K562 (cell line): Measurements from ENCODE around the gene RPS8. TPM values are rescaled to one million over a fixed set of nuclear protein-coding genes. Genes with fewer than 3 reads are reported as not detected.
A peak's percentile ranks its signal among the peaks of the same experiment; 100 is the strongest.

ENCODE experiments used
- ATAC-seq: fragments of 200-7000 bp; cut with Tn5 transposase; 3 replicates; pipeline ENCODE4 v1.9.1; 2020; ENCODE audit warnings: moderate library complexity
- BruUV-seq: library from RNA; stranded (reverse); fragments of 400-500 nt; replicated peaks from 2 replicates; lab custom pipeline; 2021; lab: Mats Ljungman, UMichigan
- CTCF ChIA-PET: fragments of 300-600 bp; formaldehyde crosslinking; extraction: SDS; loops from one replicate; lab custom pipeline; 2021; ENCODE audit warnings: low intra/inter-chr PET ratio; lab: Yijun Ruan, JAX
- POLR2A ChIA-PET: fragments of 300-600, 350-650 bp; sonication (Branson Sonifier 250); formaldehyde crosslinking; extraction: SDS; loops from one replicate; lab custom pipeline; 2021; ENCODE audit warnings: antibody characterized with exemption, inconsistent platforms; lab: Yijun Ruan, JAX
- DNase-seq, 4 experiments: peaks; one replicate each; pipeline versions ENCODE4 v3.0.0 to v3.0.0-alpha.2; 2011 to 2018; ENCODE audit warnings: low spot score in 3 of 4, mixed read lengths in 3 of 4; ENCODE audit errors: extremely low read depth in 1 of 4
- FAIRE-seq: peaks from 2 replicates; lab custom pipeline; 2011; peaks lifted over from hg19 to GRCh38; lab: Jason Lieb, UNC
- H2AFZ ChIP-seq: 2 replicates; pipeline ENCODE4 v1.6.0; 2011; ENCODE audit warnings: low read depth, low read length, control low read depth, inconsistent platforms
- H3K27ac ChIP-seq: fragments of 200-600 bp; 3 replicates; pipeline ENCODE4 v1.8.0; 2011; ENCODE audit warnings: low read depth, mild to moderate bottlenecking, control low read depth, inconsistent platforms, low read length, moderate library complexity, mixed read lengths; ENCODE audit errors: extremely low read depth
- H3K27me3 ChIP-seq, 2 experiments: fragments of 300-600 bp in 1 of 2; 2 replicates in 1 of 2; 3 replicates in 1 of 2; pipeline versions ENCODE4 v1.6.0 to v1.8.0; 2011; ENCODE audit warnings: inconsistent platforms in 2 of 2, low read length in 2 of 2, mild to moderate bottlenecking in 1 of 2, mixed read lengths in 1 of 2, moderate library complexity in 1 of 2; ENCODE audit not compliant: control insufficient read depth in 2 of 2, insufficient read depth in 2 of 2
- H3K36me3 ChIP-seq: fragments of 300-600 bp; 3 replicates; pipeline ENCODE4 v1.8.0; 2011; ENCODE audit warnings: mild to moderate bottlenecking, low read length, inconsistent platforms; ENCODE audit not compliant: control insufficient read depth, insufficient read depth
- H3K4me1 ChIP-seq, 2 experiments: fragments of 200-600 bp in 1 of 2; replicated peaks in 1 of 2; 2 replicates in 1 of 2; 3 replicates in 1 of 2; pipeline versions ENCODE4 v1.5.1 to v1.8.0; 2011; ENCODE audit warnings: inconsistent platforms in 2 of 2, low read length in 2 of 2, mild to moderate bottlenecking in 1 of 2, mixed read lengths in 1 of 2, moderate library complexity in 1 of 2; ENCODE audit not compliant: control insufficient read depth in 2 of 2, insufficient read depth in 2 of 2
- H3K4me2 ChIP-seq: 2 replicates; pipeline ENCODE4 v1.6.1; 2011; ENCODE audit warnings: low read length, control low read depth, inconsistent platforms, mixed read lengths; ENCODE audit not compliant: insufficient read depth
- H3K4me3 ChIP-seq: fragments of 200-600 bp; sonication (generic), shearing (Covaris generic); 2 replicates; pipeline ENCODE4 v1.5.1; 2016; ENCODE audit warnings: control low read depth, inconsistent platforms
- H3K79me2 ChIP-seq: fragments of 200-600 bp; 3 replicates; pipeline ENCODE4 v1.8.0; 2011; ENCODE audit warnings: low read length, inconsistent platforms; ENCODE audit not compliant: control insufficient read depth, insufficient read depth
- H3K9ac ChIP-seq, 2 experiments: 2 replicates each; pipeline versions ENCODE4 v1.6.0 to v1.6.1; 2011; ENCODE audit warnings: low read depth in 2 of 2, low read length in 2 of 2, control low read depth in 1 of 2, inconsistent platforms in 1 of 2, mild to moderate bottlenecking in 1 of 2, mixed read lengths in 1 of 2; ENCODE audit not compliant: insufficient read depth in 1 of 2
- H3K9me1 ChIP-seq: one replicate; pipeline ENCODE4 v1.6.0; 2011; ENCODE audit warnings: inconsistent platforms, mild to moderate bottlenecking, low read length, moderate library complexity; ENCODE audit not compliant: control insufficient read depth, insufficient read depth
- H3K9me3 ChIP-seq: replicated peaks from 2 replicates; pipeline ENCODE4 v1.5.1; 2011; ENCODE audit warnings: low read depth, low read length, inconsistent platforms; ENCODE audit not compliant: control insufficient read depth, insufficient read depth
- H4K20me1 ChIP-seq: replicated peaks from 2 replicates; pipeline ENCODE4 v1.6.1; 2011; ENCODE audit warnings: low read length, inconsistent platforms, mixed read lengths; ENCODE audit not compliant: control insufficient read depth, insufficient read depth
- ATF1 ChIP-seq, 2 experiments: fragments of 450-650 bp in 1 of 2; IDR thresholded peaks; 2 replicates each; pipeline ENCODE4 v1.6.1; 2016; ENCODE audit warnings: missing compliant biosample characterization in 1 of 2, missing genetic modification characterization in 1 of 2
- ATF7 ChIP-seq: fragments of 450-650 bp; IDR thresholded peaks from 2 replicates; pipeline ENCODE4 v1.7.1; 2014; ENCODE audit warnings: mild to moderate bottlenecking, moderate library complexity
- CHD4 ChIP-seq: fragments of 200-600 bp; sonication (generic); IDR thresholded peaks from 3 replicates; pipeline ENCODE4 v1.6.1; 2012; ENCODE audit warnings: low read depth, mild to moderate bottlenecking, mixed read lengths, low read length, inconsistent platforms; ENCODE audit not compliant: insufficient read depth, insufficient replicate concordance, poor library complexity, severe bottlenecking
- FIP1L1 ChIP-seq: fragments of 200-400 bp; formaldehyde crosslinking; IDR thresholded peaks from 2 replicates; pipeline ENCODE4 v1.6.1; 2018; ENCODE audit warnings: mild to moderate bottlenecking, low read depth, low read length; ENCODE audit not compliant: poor library complexity, severe bottlenecking
- KDM1A ChIP-seq, 2 experiments: fragments of 450-650 bp; IDR thresholded peaks; 2 replicates each; pipeline ENCODE4 v1.6.1; 2016; ENCODE audit warnings: mild to moderate bottlenecking in 2 of 2
- LCOR ChIP-seq: sonication (generic); formaldehyde crosslinking; IDR thresholded peaks from 2 replicates; pipeline ENCODE4 v1.8.0; 2022; ENCODE audit warnings: mild to moderate bottlenecking, missing genetic modification reagents
- MXI1 ChIP-seq: IDR thresholded peaks from 2 replicates; pipeline ENCODE4 v1.6.1; 2011; ENCODE audit warnings: low read depth, mild to moderate bottlenecking, improper control_type of control experiment, low read length
- RAD21 ChIP-seq, 2 experiments: fragments of 250-450 bp in 1 of 2; fragments of 450-650 bp in 1 of 2; sonication (Bioruptor Pico) in 1 of 2; formaldehyde crosslinking in 1 of 2; IDR thresholded peaks in 1 of 2; conservative IDR thresholded peaks in 1 of 2; 2 replicates each; pipeline versions ENCODE4 v1.4.0 to v1.8.0; 2020 to 2022; ENCODE audit warnings: mild to moderate bottlenecking in 2 of 2, moderate library complexity in 1 of 2
- RB1 ChIP-seq: fragments of 450-650 bp; IDR thresholded peaks from 2 replicates; pipeline ENCODE4 v1.6.1; 2017; ENCODE audit warnings: low read depth, mild to moderate bottlenecking
- SMAD1 ChIP-seq: fragments of 150-350 bp; IDR thresholded peaks from 2 replicates; pipeline ENCODE4 v1.6.1; 2014; ENCODE audit warnings: low read length, low read depth; ENCODE audit not compliant: partially characterized antibody
- ZBTB1 ChIP-seq: sonication (generic); formaldehyde crosslinking; IDR thresholded peaks from 2 replicates; pipeline ENCODE4 v1.8.1; 2023; ENCODE audit warnings: missing genetic modification reagents, low read depth, mild to moderate bottlenecking, borderline replicate concordance
- WGBS: fragments of 100-300 bp; shearing (Covaris generic); methylation state at CpG from one replicate; pipeline ENCODE4 v1.1.6; 2016; ENCODE audit warnings: low coverage, mixed read lengths; ENCODE audit not compliant: insufficient coverage; ENCODE audit errors: missing lambda C conversion rate; 5-methylcytosine and 5-hydroxymethylcytosine counted together
- in situ Hi-C: fragments of 300-500 bp; cut with MboI; formaldehyde crosslinking; loops from 4 replicates; pipeline ENCODE4 v1.15.0; 2018; ENCODE audit warnings: inconsistent platforms, mixed read lengths
- intact Hi-C: fragments of 100-400 bp; cut with micrococcal nuclease; formaldehyde crosslinking; loops from 2 replicates; pipeline ENCODE4 v1.14.2; 2022
- polyA plus RNA-seq, 8 experiments: library from polyadenylated mRNA; depleted of rRNA in 4 of 8; stranded (reverse) in 5 of 8; unstranded in 3 of 8; fragments of >200 nt; fragmentation: Nextera tagmentation in 2 of 8; fragmentation: Illumina TruSeq in 1 of 8; extraction: Ambion mirVana in 2 of 8; extraction: Trizol in 1 of 8; gene quantifications; 2 replicates each; pipeline versions ENCODE4 v1.2.1 to v1.2.3, GENCODE V29; 2011 to 2014; ENCODE audit warnings: inconsistent platforms in 1 of 8, missing spikeins in 1 of 8
- total RNA-seq, 7 experiments: library from RNA; depleted of rRNA in 6 of 7; stranded (reverse); fragments of >200 nt in 6 of 7; fragmentation: Illumina TruSeq in 2 of 7; extraction: Trizol in 2 of 7; gene quantifications; 2 replicates each; pipeline versions ENCODE4 v1.2.1 to v1.2.3, GENCODE V29; 2011 to 2021; ENCODE audit warnings: low replicate concordance in 1 of 7
- TF ChIP-seq, protein P1 (sequence below): fragments of 450-650 bp; IDR thresholded peaks from 2 replicates; pipeline ENCODE4 v1.6.1; 2016; ENCODE audit warnings: borderline replicate concordance
- TF ChIP-seq, protein P2 (sequence below): IDR thresholded peaks from 2 replicates; pipeline ENCODE4 v1.6.1; 2011; ENCODE audit not compliant: insufficient read length; ENCODE audit errors: extremely low read depth
- TF ChIP-seq, protein P3 (sequence below): fragments of 250-450 bp; sonication (Bioruptor Pico); IDR thresholded peaks from 2 replicates; pipeline ENCODE4 v1.8.0; 2021; ENCODE audit warnings: moderate library complexity, mild to moderate bottlenecking, inconsistent platforms
- TF ChIP-seq, protein P4 (sequence below), 2 experiments: IDR thresholded peaks; 2 replicates each; pipeline ENCODE4 v1.6.1; 2011; ENCODE audit warnings: borderline replicate concordance in 1 of 2, control low read depth in 1 of 2, low read depth in 1 of 2, low read length in 1 of 2, mild to moderate bottlenecking in 1 of 2, mixed read lengths in 1 of 2, moderate library complexity in 1 of 2; ENCODE audit not compliant: insufficient read depth in 1 of 2, insufficient read length in 1 of 2, poor library complexity in 1 of 2, severe bottlenecking in 1 of 2; ENCODE audit errors: extremely low read depth in 1 of 2

RPS8 gene
- total and polyA plus RNA-seq, 9 of the 15 experiments (the other 6 are each of a cell fraction or from before 2014, with no cell fraction given) = 2,431 to 4,168 (median 3,109) TPM

DNA sequence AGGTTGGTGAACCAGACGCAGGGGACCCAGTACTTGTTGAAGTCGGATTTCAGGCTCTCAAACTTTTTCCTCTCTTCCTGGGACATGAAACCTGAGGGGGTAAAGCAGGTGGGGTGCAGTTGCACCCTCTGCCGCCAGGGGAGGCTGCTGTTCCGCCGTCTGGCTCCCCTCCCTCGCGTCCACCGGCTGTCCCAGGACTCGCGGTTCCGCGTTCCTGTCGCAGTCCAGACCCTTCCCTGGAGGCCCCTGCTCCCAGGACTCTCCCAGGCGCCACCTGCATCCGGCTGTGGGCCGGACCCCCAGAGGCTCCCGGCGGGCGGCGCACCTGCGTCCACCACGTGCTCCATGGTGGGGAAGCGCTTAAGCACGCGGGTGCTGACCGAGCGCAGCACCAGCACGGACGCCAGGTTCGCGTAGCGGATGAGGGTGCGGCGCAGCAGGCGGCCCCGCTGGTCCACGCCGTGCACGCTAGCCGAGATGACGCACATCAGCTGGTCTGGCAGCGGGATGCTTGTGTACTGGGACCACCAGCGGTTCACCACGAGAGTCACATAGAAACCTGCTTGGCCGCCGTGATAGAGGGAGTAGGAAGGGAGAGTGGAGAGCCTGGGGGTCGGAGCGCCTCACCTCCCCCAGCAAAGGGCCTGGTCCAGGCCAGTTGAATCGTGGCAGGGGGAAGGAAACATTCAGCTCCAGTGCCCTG, 10.9 kb downstream of the RPS8 start:
- ATAC-seq (peak; percentile 84), DNase-seq (peak; percentile 78 to 84 (median 82)), FAIRE-seq (peak; percentile 73)
- CTCF ChIA-PET = no interaction called here
- no peaks in the 10 kb centered on the region for H3K79me2 ChIP-seq
- 58% methylated on average over 45 of the region's 49 CpGs for WGBS
- H3K9me1 ChIP-seq = no peaks in the 10 kb centered on the region
- peak overlapping the region in 1 of 2 experiments; percentile 18; a peak in 2 of 4 replicates for H3K9ac ChIP-seq
- no peaks in the 10 kb centered on the region for H4K20me1 ChIP-seq
- intact Hi-C loops (no loop called here), in situ Hi-C loops (no loop called here)
- no TSS peak for BruUV-seq
- POLR2A ChIA-PET = interaction anchor here (0.6 to 12.0 kb wide), 6 partner anchors 8 to 226 kb away, joined by 3 to 253 read pairs (median 6); partner anchors contain the start of genes BTBD19 and RPS8
- no peaks in the 10 kb centered on the region for H3K27me3 ChIP-seq
- no peak overlapping the region; the same call in 1 of the 2 replicates for H3K4me2 ChIP-seq
- peaks cover 8 to 18% of the 10 kb centered on the region in 2 experiments; a peak in 4 of 5 replicates for H3K4me1 ChIP-seq
- peak overlapping the region; percentile 78 for H2AFZ ChIP-seq
- no peak overlapping the region for H3K4me3 ChIP-seq
- no peaks in the 10 kb centered on the region for H3K9me3 ChIP-seq
- no peak overlapping the region for H3K27ac ChIP-seq
- H3K36me3 ChIP-seq = peaks cover 4% of the 10 kb centered on the region; the same call in 2 of the 3 replicates
- no peak for TF ChIP-seq ATF1 (CRISPR knock-in tag; IDR thresholded peaks at IDR 0.05)
- TF ChIP-seq ATF1 (tag; IDR thresholded peaks at IDR 0.05) = no peak
- no peak for TF ChIP-seq KDM1A (IDR thresholded peaks at IDR 0.05)
- no peak for TF ChIP-seq SMAD1
- TF ChIP-seq ATF7 = peak; percentile 17; the same call in 1 of the 2 replicates
- peak; percentile 24 to 91 for TF ChIP-seq RAD21 (CRISPR knock-in tag; conservative IDR thresholded peaks at IDR 0.05 in 1 of 2, IDR thresholded peaks at IDR 0.05 in 1 of 2)
- TF ChIP-seq, protein P1, sequence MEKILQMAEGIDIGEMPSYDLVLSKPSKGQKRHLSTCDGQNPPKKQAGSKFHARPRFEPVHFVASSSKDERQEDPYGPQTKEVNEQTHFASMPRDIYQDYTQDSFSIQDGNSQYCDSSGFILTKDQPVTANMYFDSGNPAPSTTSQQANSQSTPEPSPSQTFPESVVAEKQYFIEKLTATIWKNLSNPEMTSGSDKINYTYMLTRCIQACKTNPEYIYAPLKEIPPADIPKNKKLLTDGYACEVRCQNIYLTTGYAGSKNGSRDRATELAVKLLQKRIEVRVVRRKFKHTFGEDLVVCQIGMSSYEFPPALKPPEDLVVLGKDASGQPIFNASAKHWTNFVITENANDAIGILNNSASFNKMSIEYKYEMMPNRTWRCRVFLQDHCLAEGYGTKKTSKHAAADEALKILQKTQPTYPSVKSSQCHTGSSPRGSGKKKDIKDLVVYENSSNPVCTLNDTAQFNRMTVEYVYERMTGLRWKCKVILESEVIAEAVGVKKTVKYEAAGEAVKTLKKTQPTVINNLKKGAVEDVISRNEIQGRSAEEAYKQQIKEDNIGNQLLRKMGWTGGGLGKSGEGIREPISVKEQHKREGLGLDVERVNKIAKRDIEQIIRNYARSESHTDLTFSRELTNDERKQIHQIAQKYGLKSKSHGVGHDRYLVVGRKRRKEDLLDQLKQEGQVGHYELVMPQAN = no peak
- no peak for TF ChIP-seq MXI1
- TF ChIP-seq, protein P2, sequence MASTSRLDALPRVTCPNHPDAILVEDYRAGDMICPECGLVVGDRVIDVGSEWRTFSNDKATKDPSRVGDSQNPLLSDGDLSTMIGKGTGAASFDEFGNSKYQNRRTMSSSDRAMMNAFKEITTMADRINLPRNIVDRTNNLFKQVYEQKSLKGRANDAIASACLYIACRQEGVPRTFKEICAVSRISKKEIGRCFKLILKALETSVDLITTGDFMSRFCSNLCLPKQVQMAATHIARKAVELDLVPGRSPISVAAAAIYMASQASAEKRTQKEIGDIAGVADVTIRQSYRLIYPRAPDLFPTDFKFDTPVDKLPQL = no peak
- TF ChIP-seq FIP1L1 = no peak
- TF ChIP-seq, protein P3, sequence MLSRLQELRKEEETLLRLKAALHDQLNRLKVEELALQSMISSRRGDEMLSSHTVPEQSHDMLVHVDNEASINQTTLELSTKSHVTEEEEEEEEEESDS (CRISPR knock-in tag) = no peak
- TF ChIP-seq ZBTB1 (CRISPR knock-in tag) = no peak
- TF ChIP-seq, protein P4, sequence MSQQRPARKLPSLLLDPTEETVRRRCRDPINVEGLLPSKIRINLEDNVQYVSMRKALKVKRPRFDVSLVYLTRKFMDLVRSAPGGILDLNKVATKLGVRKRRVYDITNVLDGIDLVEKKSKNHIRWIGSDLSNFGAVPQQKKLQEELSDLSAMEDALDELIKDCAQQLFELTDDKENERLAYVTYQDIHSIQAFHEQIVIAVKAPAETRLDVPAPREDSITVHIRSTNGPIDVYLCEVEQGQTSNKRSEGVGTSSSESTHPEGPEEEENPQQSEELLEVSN (IDR thresholded peaks at IDR 0.05; ENCODE audit: borderline replicate concordance in 1 of 2, extremely low read depth in 1 of 2, insufficient read depth in 1 of 2, insufficient read length in 1 of 2, low read depth in 1 of 2, low read length in 1 of 2, poor library complexity in 1 of 2, severe bottlenecking in 1 of 2) = peak; percentile 38 to 40
- peak; percentile 84 for TF ChIP-seq RB1
- peak; percentile 41 for TF ChIP-seq CHD4
- TF ChIP-seq LCOR (CRISPR knock-in tag) = no peak
